ENCODE measurements around the gene PRDM16.

DNA sequence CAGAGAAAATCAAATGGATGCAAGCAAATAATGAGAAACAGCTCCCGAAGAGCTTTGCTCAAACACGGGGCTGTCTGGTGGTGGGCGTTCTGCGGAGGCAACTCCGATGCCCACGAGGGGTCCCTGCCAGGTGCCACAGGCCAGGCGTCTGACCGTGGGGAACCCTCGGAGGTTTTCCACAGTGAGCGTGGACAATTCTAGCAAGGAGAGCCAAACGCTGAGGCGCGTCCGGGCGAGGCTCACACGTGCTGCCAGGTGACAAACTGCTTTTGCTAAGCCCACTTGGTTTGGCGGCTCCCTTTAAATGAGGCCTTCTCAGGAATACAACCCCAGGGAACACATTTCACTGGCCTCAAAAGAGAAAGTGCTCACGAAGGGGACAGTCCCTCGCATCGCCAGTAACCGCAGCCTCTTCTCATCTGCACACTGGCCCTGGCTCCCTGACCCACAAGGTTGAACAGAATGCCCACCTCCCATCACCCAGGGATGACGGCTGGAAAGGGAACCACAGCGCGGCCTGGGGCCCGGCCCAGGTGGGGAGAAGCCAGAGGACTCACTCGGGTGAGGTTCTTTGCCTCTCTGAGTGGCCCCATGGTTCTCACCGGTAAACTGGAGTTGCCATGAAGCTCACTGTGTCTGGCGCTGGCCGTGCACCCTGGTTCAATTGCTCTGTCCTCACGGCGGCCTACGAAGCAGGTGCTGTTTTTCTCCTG is 97.4 kb downstream of the PRDM16 start:
- TF ChIP-seq, protein P1, sequence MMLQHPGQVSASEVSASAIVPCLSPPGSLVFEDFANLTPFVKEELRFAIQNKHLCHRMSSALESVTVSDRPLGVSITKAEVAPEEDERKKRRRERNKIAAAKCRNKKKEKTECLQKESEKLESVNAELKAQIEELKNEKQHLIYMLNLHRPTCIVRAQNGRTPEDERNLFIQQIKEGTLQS (CRISPR knock-in tag; conservative IDR thresholded peaks at IDR 0.05): no peak
- TF ChIP-seq, protein P2, sequence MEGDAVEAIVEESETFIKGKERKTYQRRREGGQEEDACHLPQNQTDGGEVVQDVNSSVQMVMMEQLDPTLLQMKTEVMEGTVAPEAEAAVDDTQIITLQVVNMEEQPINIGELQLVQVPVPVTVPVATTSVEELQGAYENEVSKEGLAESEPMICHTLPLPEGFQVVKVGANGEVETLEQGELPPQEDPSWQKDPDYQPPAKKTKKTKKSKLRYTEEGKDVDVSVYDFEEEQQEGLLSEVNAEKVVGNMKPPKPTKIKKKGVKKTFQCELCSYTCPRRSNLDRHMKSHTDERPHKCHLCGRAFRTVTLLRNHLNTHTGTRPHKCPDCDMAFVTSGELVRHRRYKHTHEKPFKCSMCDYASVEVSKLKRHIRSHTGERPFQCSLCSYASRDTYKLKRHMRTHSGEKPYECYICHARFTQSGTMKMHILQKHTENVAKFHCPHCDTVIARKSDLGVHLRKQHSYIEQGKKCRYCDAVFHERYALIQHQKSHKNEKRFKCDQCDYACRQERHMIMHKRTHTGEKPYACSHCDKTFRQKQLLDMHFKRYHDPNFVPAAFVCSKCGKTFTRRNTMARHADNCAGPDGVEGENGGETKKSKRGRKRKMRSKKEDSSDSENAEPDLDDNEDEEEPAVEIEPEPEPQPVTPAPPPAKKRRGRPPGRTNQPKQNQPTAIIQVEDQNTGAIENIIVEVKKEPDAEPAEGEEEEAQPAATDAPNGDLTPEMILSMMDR (IDR thresholded peaks at IDR 0.05): no peak
